HG03439 (cell line): ENCODE measurements around the gene ANK3.

Source experiments
- ATAC-seq: cut with Tn5 transposase; IDR thresholded peaks from one replicate; pipeline ENCODE4 v1.9.1; 2021; ENCODE audit warnings: mild to moderate bottlenecking, moderate library complexity; ENCODE audit not compliant: unreplicated experiment

Gene ANK3

DNA sequence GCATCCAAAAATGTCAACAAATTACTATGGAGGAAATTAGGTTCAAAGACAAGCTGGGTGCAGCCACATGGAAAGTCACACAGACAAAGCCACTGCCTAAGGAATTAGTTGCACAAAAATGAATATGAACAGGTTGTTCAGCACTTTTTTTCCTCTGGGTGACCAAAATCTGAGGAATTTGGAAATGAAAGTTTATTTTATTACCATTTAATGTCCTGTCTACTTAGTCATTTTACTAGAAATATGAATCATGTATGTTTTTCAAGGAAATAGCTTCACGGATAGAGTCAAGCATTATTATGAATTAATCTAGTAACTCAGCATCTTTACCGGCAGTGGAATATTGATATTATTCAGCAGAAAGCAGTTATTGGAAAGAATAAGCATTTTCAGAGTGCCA lies 106.3 kb downstream of the ANK3 start:
- ATAC-seq: no peak

DNA sequence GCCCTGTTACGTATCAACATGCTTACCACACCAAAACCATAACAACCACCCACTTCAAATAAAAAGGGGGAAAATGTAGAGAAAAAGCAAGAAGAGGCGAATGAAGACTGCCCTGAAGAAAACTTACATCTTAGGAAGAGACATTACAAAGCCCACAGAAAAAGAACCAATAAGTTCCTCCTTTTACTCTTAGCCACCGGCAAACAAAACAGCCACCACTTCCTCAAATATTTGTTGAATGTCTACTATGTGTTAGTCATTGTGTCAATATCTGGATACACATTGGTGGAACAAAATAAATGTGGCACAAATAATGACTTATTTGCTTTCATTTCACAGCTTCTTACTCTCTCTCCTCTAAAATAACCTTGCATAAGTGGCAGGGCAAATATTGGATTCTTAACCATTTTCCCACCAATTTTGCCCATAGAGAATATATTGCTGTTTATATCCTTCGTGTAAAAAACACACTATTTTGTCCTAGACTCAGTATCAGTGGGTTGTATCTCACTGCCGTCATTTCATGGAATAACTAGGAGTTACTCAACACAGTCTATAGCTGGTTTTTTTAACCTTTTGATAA lies 106.8 kb downstream of the ANK3 start:
- no peak for ATAC-seq

DNA sequence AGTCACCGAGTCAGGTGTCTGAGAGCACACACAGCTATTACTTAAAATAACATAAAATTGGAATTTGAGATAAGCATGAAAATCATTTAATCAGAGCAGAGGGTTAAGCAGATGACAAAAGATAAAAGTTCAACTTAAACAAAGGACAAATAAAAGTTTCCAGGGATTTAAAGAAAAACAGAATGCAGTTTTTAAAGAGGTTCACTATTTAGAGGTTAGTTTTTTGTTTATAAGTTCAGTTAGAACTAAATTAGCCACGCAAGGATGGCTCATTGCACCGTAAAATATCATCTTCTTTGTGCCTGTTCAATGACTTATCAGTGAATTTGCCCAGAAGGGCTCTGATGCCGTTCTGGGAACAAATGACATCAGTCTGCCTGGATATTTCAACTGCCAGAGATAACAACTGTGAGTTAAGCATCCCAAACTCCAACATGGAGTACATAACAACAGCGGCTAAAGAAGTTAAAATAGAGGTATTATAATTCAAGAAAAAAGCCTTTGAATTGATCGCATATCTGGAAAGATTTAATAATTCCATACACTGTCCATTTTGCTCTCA lies 107.8 kb downstream of the ANK3 start:
- ATAC-seq: no peak

DNA sequence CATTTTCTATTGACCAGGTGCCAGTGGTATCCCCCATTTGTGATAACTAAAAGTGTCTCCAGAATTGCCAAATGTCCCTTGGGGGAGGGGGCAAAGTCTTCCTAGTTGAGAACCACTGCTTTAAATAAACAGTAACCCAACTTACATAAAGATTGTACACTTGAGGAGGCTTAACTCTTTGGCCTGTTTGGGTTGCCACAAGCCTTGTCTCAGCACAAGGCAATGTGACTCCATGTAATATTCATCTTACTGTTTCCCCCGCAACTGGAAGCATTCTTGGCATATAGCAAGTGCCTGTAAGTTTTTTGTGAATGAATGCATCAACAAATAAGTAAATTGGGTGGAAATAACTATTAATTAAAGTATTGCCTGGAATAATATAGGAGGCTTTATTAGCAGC lies 108.3 kb downstream of the ANK3 start:
- no peak for ATAC-seq

DNA sequence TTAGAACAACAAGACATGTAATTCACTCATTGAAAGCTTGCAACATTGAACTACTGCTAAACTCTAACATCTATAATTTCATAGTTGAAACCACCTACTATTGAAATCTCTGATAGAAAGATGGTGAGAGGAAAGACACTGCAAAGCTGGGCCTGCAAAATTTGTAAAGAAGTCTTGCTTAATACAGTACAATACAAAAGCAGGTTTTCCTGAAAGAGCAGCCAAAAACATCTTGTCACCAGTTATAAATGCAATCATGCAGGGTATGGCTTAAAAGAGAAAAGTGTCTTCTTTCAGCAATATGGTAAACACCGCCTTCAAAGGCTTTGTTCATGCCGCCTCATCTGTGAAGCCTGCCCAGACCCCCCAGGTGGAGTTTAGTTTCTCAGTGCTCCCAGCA lies 109.2 kb downstream of the ANK3 start:
- ATAC-seq: no peak

DNA sequence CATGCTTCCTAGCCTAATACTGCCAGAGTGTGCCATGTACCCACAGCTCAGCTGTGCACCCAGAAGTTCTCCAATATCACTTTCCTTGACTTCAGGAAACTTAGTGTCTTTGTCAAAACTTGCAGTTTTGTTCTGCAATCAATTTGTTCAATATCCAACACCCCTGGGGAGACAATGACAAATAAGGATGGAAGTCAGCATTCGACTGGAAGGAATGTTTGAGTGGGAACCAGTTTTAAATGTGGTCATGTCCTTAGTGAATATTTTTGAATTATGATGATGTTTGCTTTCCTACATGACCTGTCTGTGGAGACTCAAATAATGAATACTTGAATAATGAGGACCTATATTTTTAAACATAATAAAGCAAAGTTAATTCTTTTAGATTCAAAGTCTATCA lies 112.0 kb downstream of the ANK3 start:
- no peak for ATAC-seq

DNA sequence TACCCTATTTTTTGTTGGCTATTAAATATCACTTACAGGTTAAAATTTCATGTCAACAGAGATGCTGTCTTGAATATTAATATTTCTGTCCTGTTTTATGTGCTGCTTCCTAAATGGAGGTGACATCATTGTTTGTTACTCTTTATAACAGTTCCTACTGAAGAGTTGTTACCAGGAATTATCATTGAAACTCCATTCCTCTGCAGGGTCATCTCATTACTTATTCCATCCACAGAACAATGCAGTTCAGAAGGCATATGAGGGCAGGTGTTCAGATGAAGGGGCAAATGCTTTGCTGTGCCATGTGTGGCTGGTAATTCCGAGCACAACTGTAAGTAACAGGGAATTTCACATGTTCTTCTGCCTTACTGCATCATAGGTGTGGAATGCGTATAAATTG lies 113.4 kb downstream of the ANK3 start:
- ATAC-seq: no peak

DNA sequence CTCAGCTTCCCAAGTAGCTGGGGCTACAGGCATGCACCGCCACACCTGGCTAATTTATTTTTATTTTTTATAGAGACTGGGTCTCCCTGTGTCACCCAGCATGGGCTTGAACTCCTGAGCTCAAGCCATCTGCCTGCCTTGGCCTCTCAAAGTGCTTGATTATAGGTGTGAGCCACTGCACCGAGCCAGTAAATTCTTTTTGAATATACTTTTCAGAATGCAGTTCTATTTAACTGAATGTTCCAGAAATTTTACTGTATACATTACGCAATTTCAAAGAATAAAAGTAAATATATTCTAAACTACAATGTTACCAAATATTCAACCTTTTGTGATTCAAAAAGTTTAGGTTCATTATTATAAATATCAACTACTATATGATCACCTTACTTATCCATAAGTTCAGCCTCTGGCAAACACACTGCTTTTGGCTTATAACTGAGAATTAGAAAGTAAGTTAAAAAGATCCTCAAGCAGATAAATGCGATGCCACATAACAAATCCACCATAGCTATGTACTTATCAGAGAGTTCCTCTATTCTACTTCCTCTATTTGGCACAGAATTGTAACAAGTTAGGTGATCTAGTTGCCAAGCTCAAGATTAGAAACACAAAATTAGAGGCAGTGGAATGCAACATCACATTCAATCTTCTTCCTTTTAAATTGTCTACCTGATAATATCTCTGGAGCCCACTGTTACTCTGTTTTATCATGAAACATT lies 118.2 kb downstream of the ANK3 start:
- ATAC-seq: no peak

DNA sequence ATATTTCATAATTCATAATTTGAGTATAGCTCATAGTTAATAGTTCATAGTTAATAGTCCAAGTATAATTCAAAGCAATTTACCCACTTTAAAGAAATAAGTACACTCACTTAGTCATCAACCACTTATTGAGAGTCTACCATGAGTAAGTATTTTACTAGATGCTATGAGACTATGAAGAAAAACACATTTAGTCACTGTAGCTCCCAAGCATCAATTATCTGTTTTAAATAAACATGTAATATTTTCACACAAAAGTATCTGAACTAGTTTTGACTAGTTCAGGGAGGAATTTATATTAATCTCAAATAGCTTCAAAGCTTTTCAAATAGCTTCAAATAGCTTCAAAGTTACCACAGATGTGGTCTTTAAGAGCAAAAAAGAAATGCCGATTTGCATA lies 119.2 kb downstream of the ANK3 start:
- ATAC-seq: no peak

DNA sequence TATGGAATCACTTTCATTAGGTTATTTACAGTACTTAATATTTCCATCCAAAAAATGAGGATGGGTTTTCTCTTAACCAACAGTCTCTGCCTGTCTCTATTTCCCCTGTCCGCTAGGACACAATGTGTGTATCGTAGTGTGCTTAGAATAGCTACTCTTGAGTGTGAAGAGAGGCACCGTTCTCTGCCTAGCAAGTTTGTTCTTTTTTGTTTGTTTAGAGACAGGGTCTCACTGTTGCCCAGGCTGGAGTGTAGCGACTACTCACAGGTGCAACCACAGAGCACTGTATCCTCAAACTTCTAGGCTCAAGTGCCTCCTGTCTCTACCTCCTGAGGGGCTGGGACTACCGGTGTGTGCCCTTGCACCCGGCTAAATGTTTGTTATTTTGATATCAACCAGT lies 121.9 kb downstream of the ANK3 start:
- ATAC-seq: no peak

DNA sequence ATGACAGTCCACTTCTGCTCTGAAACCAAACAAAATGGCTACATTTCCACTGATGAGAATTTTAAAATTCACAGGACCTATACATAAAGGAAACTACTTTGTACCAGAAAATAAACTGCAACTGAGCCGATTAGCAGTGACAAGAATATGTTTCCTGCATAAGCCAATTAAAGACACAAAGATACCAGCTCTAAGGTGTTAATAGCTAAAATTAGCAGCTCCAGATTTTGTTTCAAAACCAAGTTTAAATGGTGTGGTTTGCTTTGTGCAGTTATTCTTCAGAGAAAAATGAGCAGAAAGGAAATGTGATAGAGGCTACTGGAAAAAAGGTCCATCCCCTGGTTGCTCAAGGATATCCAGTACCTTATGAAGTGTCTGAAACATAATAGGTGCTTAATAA lies 123.2 kb downstream of the ANK3 start:
- no peak for ATAC-seq

DNA sequence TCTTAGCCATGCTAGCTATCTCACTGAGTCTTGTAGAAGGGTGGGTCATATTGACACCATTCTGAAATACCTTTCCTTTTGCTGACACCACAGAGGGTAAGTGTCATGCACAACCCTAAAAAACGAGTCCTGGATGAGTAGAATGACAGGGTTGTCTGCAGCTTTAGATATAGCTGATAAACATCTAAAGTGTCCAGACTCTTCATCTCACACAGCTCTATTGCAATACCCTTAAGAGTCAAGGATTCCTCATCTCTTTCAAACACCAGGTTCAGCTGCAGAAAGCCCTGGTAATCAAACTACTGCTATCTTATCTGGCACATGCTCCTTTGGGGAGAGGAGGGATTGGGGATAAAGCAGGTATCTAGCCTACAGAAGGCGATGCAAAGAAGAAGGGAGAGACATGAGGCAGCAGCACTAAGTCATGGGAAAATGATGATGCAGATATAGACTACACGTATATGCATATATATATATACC lies 127.0 kb downstream of the ANK3 start:
- ATAC-seq: no peak

DNA sequence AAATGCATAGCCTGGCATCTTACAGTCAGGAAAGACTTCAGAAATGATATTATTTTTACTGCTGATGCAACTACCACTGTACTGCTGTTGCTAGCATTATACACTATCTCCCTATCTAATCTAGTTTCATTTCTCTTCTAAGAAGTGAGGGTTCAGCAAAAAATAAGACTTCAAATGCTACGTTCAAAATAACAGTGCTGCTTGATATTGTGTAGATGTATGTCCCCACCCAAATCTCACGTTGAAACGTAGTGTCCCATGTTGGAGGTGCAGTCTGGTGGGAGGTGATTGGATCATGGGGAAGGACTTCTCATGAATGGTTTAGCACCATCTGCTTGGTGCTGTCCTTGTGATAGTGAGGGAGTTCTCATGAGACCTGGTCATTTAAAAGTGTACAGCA lies 129.4 kb downstream of the ANK3 start:
- ATAC-seq: no peak

DNA sequence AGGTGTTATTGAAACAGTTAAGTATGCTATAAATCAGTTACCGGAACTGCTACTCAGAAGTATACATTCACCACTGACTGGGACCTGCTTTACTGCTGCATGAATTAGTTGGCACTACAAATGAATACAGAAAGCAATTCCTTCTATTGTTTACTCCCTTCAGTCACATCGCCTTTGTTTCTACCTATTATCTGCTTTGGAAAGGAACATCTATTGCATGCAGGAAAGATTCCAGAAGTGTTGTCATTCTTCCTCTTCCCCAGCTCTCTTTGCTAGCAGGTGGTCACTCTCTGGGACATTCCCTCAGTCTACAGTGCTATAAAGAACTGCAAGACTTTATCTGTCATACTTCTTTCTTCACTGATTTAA lies 131.3 kb downstream of the ANK3 start:
- ATAC-seq: no peak

DNA sequence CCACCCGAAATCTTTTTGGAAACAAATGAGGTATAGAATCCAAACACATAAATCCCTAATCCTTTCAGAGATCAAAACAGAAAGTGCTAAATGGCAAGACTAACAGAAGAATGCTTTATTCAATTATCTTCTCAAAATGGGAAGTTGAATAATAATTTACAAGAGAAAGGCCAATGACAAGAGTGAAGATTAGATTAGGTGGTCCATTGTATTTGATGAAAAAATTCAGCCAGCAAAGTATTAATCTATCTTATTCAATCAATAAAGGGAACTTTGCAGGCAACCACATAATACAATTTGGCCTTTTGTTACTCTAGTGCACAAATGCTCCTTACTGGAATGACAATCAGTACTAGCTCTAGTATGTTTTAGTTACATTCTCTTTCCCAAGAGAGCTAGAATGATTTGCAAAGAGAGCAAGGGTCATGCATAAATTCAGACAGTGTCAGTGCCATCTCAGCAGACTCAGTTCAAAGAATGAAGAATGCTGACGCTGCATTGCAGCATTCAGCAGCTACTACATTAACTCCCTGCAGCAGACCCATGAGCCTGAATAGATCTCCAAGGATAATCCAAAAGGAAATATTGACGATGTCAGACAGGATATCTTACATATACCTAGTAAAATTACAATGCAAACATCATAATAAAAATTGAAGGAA lies 131.8 kb downstream of the ANK3 start:
- no peak for ATAC-seq

DNA sequence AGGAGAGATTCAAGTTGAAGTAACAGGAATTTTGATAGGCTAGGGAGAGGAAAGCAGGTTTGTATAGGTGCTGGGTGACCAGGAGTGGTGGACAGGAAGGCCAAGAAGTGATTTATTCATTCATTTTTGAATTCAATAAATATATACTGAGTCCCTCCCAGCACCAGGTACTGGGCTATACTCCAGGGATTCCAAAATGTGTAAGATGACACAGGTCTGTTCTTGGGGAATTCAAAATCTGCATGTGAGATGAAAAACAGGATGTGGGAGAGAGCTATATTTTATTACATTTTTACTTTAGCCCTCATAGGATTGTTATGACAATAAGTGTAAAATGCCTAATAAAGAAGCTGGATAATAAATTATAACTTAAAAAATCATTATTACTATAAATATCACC lies 134.9 kb downstream of the ANK3 start:
- ATAC-seq: no peak

DNA sequence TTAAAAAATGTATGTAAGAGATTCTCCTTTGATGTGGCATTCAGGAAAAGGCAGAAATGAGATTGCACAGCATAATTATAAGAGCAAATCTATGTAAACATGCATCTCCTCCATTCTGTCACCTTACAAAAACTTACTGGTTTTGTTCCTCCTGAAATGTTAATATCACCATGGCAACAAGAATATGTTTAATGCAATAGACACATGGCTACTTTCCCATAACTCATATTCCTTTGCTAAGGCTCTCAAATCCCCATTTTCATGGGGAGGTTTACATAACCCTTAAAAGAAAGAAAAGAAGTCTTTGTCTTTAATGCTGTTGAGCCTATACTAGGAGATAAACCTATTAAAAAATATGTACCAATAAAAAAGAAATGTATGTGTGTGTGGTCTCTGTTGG lies 136.2 kb downstream of the ANK3 start:
- no peak for ATAC-seq

DNA sequence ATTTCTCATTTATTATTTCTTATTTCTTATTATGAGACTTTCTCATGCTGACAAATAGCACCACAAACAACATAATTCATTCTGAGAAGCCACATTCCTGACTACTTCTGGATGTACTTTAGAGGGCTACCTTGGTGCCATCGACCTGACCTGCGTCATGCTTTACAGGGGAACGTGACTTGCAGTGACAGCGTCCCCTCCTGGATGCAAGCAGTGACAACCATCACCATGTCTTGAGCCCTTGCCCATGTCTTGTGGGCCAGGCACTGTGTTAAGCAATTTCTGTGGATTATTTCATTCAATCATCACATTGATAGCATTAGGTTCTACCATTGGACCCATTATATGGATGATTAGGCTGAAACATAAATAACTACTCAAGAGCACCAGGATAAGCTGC lies 137.0 kb downstream of the ANK3 start:
- ATAC-seq: no peak

DNA sequence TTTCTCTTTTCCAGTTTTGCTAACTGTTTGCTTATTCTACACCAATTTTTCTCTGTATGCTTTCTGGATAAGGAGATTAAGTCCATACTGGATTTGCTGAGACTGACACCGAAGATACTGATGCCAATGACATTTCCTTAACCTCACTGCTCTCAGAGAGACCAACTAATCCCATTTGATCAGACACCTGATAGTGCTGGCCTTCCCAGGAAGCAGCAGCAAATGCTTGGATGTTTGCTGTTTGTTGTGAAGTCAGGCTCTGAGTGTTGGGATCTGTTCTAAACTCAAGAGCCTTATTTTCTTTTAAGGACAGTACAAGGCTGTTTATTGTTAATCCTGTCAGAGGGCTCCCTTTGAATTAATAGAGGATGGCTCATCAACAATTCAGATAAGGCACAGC lies 143.3 kb downstream of the ANK3 start:
- no peak for ATAC-seq

DNA sequence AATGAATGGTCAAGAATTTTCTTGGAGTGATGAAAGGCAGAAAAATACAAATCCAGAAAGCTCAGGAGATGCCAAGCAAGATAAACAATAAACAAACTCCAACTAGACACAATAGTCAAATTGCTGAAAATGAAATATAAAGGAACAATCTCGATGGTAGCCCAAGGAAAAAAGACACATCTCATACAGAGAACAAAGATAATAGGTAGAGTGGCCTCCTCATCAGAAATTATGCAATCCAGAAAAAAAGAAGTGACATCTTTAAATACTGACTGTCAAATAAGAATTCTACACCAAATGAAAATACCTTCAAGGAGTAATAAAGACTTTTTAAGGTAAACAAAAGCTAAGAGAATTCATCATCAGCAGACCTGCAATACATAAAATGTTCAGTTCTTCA lies 150.4 kb downstream of the ANK3 start:
- no peak for ATAC-seq

DNA sequence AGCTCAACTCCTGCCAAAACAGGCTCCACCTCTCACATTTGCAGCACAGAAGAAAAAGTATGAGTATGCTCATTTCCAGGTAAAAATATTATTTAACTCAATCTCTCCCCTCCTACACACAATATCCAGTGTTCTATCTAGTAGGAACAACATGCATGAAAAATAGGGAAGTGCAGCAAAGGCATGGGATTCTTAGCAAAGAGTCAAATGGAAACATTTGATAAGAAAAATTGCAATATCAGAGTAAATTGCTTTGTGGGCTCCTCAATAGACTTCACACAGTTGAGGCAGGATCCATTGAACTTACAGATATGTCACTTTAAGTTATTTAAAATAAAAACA lies 150.9 kb downstream of the ANK3 start:
- no peak for ATAC-seq
